ENCODE results near the gene CSNK1D. TPM values are rescaled to one million over a fixed set of nuclear protein-coding genes. Genes with fewer than 3 reads are reported as not detected.

The CSNK1D gene
- total and polyA plus RNA-seq, 9 donors, result 46.0 to 160 (median 121) TPM

- H3K4me1 ChIP-seq (ENCODE audit: insufficient read depth), result peaks cover 49% of the 10 kb centered on the region
- TF ChIP-seq POLR2A (IDR thresholded peaks at IDR 0.05) (no peak), EP300 (IDR thresholded peaks at IDR 0.05) (no peak), CTCF (IDR thresholded peaks at IDR 0.05) (no peak)
- intact Hi-C loops (cut with DNase I), result loop anchor here in 2 of 4 donors (2.0 to 10.0 kb wide), 2 partner anchors 23 to 81 kb away; no protein-coding TSS in a partner anchor
- no peak for DNase-seq
- H3K36me3 ChIP-seq, result no peaks in the 10 kb centered on the region
- 90% methylated on average over 19 of the region's 19 CpGs for WGBS, 3 donors
- no peak overlapping the region for H3K27ac ChIP-seq
- no peaks in the 10 kb centered on the region for H3K9me3 ChIP-seq
- no peak overlapping the region for H3K4me3 ChIP-seq
- H3K27me3 ChIP-seq, result no peaks in the 10 kb centered on the region
Measured at GRCh38 chr17:82243648-82244412, 29.7 kb downstream of the CSNK1D start.

GRCh38 chr17:82242977-82243647 is 30.4 kb downstream of the CSNK1D start:
- no peaks in the 10 kb centered on the region for H3K9me3 ChIP-seq
- H3K27ac ChIP-seq, result peak overlapping the region in 1 of 2 donors; percentile 67
- intact Hi-C loops (cut with DNase I), result loop anchor here in 2 of 4 donors (2.0 to 10.0 kb wide), 2 partner anchors 24 to 82 kb away; no protein-coding TSS in a partner anchor
- no peaks in the 10 kb centered on the region for H3K27me3 ChIP-seq
- TF ChIP-seq POLR2A (IDR thresholded peaks at IDR 0.05) (peak; percentile 12), CTCF (IDR thresholded peaks at IDR 0.05) (no peak)
- DNase-seq, result peak; percentile 90 to 96 (median 94)
- H3K36me3 ChIP-seq, result no peaks in the 10 kb centered on the region
- peaks cover 56% of the 10 kb centered on the region for H3K4me1 ChIP-seq (ENCODE audit: insufficient read depth)
- WGBS, 3 donors, result 32 to 54% (median 42%) methylated on average over 26 to 29 of the region's 29 CpGs
- no peak overlapping the region for H3K4me3 ChIP-seq

GRCh38 chr17:82242698-82242976 is 30.9 kb downstream of the CSNK1D start:
- H3K36me3 ChIP-seq, result no peaks in the 10 kb centered on the region
- no peaks in the 10 kb centered on the region for H3K9me3 ChIP-seq
- H3K27me3 ChIP-seq, result no peaks in the 10 kb centered on the region
- intact Hi-C loops (cut with DNase I), result loop anchor here in 2 of 4 donors (2.0 to 10.0 kb wide), 2 partner anchors 24 to 82 kb away; no protein-coding TSS in a partner anchor
- WGBS, 3 donors, result 37 to 50% (median 48%) methylated on average over 24 of the region's 24 CpGs
- H3K27ac ChIP-seq, result peak overlapping the region in 1 of 2 donors; percentile 67
- no peak overlapping the region for H3K4me3 ChIP-seq
- DNase-seq, result no peak
- H3K4me1 ChIP-seq (ENCODE audit: insufficient read depth), result peaks cover 61% of the 10 kb centered on the region
- TF ChIP-seq EP300 (IDR thresholded peaks at IDR 0.05), result no peak

GRCh38 chr17:82241926-82242697 is 31.4 kb downstream of the CSNK1D start:
- Histone ChIP-seq H3K4me1 (ENCODE audit: insufficient read depth) (peaks cover 61% of the 10 kb centered on the region), H3K27ac (peak overlapping the region; percentile 65 to 67), H3K4me3 (no peak overlapping the region), H3K9me3 (no peaks in the 10 kb centered on the region), H3K36me3 (no peaks in the 10 kb centered on the region), H3K27me3 (no peaks in the 10 kb centered on the region)
- no peak for TF ChIP-seq EP300 (IDR thresholded peaks at IDR 0.05)
- no peak for TF ChIP-seq POLR2A (IDR thresholded peaks at IDR 0.05)
- TF ChIP-seq CTCF (IDR thresholded peaks at IDR 0.05), result no peak
- intact Hi-C loops (cut with DNase I), result loop anchor here in 3 of 4 donors (1.0 to 10.0 kb wide), 3 partner anchors 11 to 83 kb away; no protein-coding TSS in a partner anchor
- DNase-seq, result peak in 4 of 5 donors; percentile 82 to 87 (median 85)
- 18 to 24% (median 20%) methylated on average over 20 of the region's 20 CpGs for WGBS, 3 donors

All from ovary (tissue), 9 donors.